A549 (cell line): ENCODE measurements around the gene DIP2C. TPM values are rescaled to one million over a fixed set of nuclear protein-coding genes. Genes with fewer than 3 reads are reported as not detected.

ENCODE experiments used
- ATAC-seq, 2 experiments: fragments of 200-7000 bp in 1 of 2; fragments of >200 bp in 1 of 2; cut with Nextera tagmentation in 1 of 2; cut with Tn5 transposase in 1 of 2; 3 replicates each; pipeline versions ENCODE4 v1.8.0 to v1.9.1; 2018 to 2020; ENCODE audit warnings: mild to moderate bottlenecking in 1 of 2, moderate library complexity in 1 of 2
- CTCF ChIA-PET: fragments of 300-600 bp; sonication (Branson Sonifier 250); formaldehyde crosslinking; extraction: SDS; loops from one replicate; lab custom pipeline; 2021; ENCODE audit warnings: antibody characterized with exemption, inconsistent platforms; lab: Yijun Ruan, JAX
- POLR2A ChIA-PET: fragments of 350-600 bp; formaldehyde crosslinking; extraction: SDS; loops from one replicate; lab custom pipeline; 2021; ENCODE audit warnings: antibody characterized with exemption, inconsistent platforms; lab: Yijun Ruan, JAX
- DNase-seq, 2 experiments: peaks; one replicate each; pipeline versions ENCODE4 v3.0.0 to v3.0.0-alpha.2; 2011 to 2016; ENCODE audit warnings: low read depth in 1 of 2, low spot score in 1 of 2
- FAIRE-seq: peaks from 2 replicates; lab custom pipeline; 2011; peaks lifted over from hg19 to GRCh38; lab: Jason Lieb, UNC
- H3K27ac ChIP-seq, 2 experiments: fragments of >200 bp; sonication (Bioruptor Twin); formaldehyde crosslinking; 3 replicates each; pipeline ENCODE4 v1.5.1; 2016 to 2017
- H3K4me1 ChIP-seq: fragments of >200 bp; sonication (Bioruptor Twin); formaldehyde crosslinking; 3 replicates; pipeline ENCODE4 v1.6.1; 2016
- H3K4me2 ChIP-seq: fragments of >200 bp; sonication (Bioruptor Twin); formaldehyde crosslinking; 3 replicates; pipeline ENCODE4 v1.6.1; 2016
- H3K4me3 ChIP-seq: fragments of >200 bp; sonication (Bioruptor Twin); formaldehyde crosslinking; 3 replicates; pipeline ENCODE4 v1.5.1; 2016
- H3K9me3 ChIP-seq: fragments of >200 bp; sonication (Bioruptor Twin); formaldehyde crosslinking; 3 replicates; pipeline ENCODE4 v1.6.1; 2016
- BCL3 ChIP-seq: fragments of >200 bp; sonication (Bioruptor Twin); formaldehyde crosslinking; IDR thresholded peaks from 3 replicates; pipeline ENCODE4 v1.6.1; 2016
- CHD2 ChIP-seq: fragments of 150-350 bp; IDR thresholded peaks from 2 replicates; pipeline ENCODE4 v1.6.1; 2014; ENCODE audit warnings: low read length; ENCODE audit not compliant: partially characterized antibody
- CTCF ChIP-seq: fragments of >200 bp; sonication (Bioruptor Twin); formaldehyde crosslinking; IDR thresholded peaks from 3 replicates; pipeline ENCODE4 v1.5.1; 2016
- EHMT2 ChIP-seq: fragments of 200-600 bp; sonication (generic); IDR thresholded peaks from 2 replicates; pipeline ENCODE4 v1.6.1; 2016; ENCODE audit warnings: antibody characterized with exemption, low read depth, mild to moderate bottlenecking, moderate library complexity
- FOXS1 ChIP-seq: fragments of 250-450 bp; sonication (Bioruptor Pico); IDR thresholded peaks from 2 replicates; pipeline ENCODE4 v1.5.0; 2020; ENCODE audit warnings: mild to moderate bottlenecking, moderate library complexity
- GATA3 ChIP-seq: IDR thresholded peaks from 2 replicates; pipeline ENCODE4 v1.6.1; 2012; ENCODE audit warnings: borderline replicate concordance
- HDAC2 ChIP-seq: fragments of 200-600 bp; sonication (generic); IDR thresholded peaks from 2 replicates; pipeline ENCODE4 v1.6.1; 2016
- HMGXB4 ChIP-seq: fragments of 250-450 bp; sonication (Bioruptor Pico); IDR thresholded peaks from 2 replicates; pipeline ENCODE4 v1.5.0; 2021; ENCODE audit warnings: mild to moderate bottlenecking, moderate library complexity, borderline replicate concordance
- HOXB13 ChIP-seq: fragments of 250-450 bp; sonication (Bioruptor Pico); IDR thresholded peaks from 2 replicates; pipeline ENCODE4 v1.5.0; 2020; ENCODE audit warnings: low read depth, mild to moderate bottlenecking, moderate library complexity
- JUN ChIP-seq, 2 experiments: fragments of >200 bp; sonication (Bioruptor Twin); formaldehyde crosslinking; IDR thresholded peaks; 2 replicates in 1 of 2; 3 replicates in 1 of 2; pipeline ENCODE4 v1.6.1; 2016 to 2017
- JUNB ChIP-seq: fragments of >200 bp; sonication (Bioruptor Twin); formaldehyde crosslinking; IDR thresholded peaks from 2 replicates; pipeline ENCODE4 v1.6.1; 2016
- MAFK ChIP-seq: fragments of 450-650 bp; IDR thresholded peaks from 2 replicates; pipeline ENCODE4 v1.6.1; 2014; ENCODE audit not compliant: partially characterized antibody
- NFE2L2 ChIP-seq: fragments of 150-350 bp; conservative IDR thresholded peaks from 2 replicates; pipeline ENCODE4 v1.6.1; 2014; ENCODE audit warnings: low read length
- PHF8 ChIP-seq: fragments of 200-600 bp; sonication (generic); IDR thresholded peaks from 2 replicates; pipeline ENCODE4 v1.6.1; 2016; ENCODE audit warnings: low read depth, mild to moderate bottlenecking, antibody characterized with exemption, moderate library complexity, borderline replicate concordance
- RARB ChIP-seq: fragments of 250-450 bp; sonication (Bioruptor Pico); IDR thresholded peaks from 2 replicates; pipeline ENCODE4 v1.8.0; 2021; ENCODE audit warnings: mild to moderate bottlenecking, moderate library complexity
- REST ChIP-seq: fragments of 200-600 bp; sonication (generic); IDR thresholded peaks from 2 replicates; pipeline ENCODE4 v1.6.1; 2016; ENCODE audit warnings: antibody characterized with exemption, mild to moderate bottlenecking, moderate library complexity
- SMC3 ChIP-seq: fragments of >200 bp; sonication (Bioruptor Twin); formaldehyde crosslinking; IDR thresholded peaks from 3 replicates; pipeline ENCODE4 v1.6.1; 2018; ENCODE audit warnings: inconsistent platforms
- SREBF2 ChIP-seq: fragments of 450-650 bp; IDR thresholded peaks from 2 replicates; pipeline ENCODE4 v1.6.1; 2014; ENCODE audit warnings: mild to moderate bottlenecking, moderate library complexity
- TFCP2L1 ChIP-seq: fragments of 250-450 bp; sonication (Bioruptor Pico); IDR thresholded peaks from 2 replicates; pipeline ENCODE4 v1.5.0; 2021; ENCODE audit warnings: mild to moderate bottlenecking
- ZFP36 ChIP-seq: fragments of 450-650 bp; IDR thresholded peaks from 2 replicates; pipeline ENCODE4 v1.6.1; 2014; ENCODE audit warnings: borderline replicate concordance; ENCODE audit not compliant: partially characterized antibody
- ZNF302 ChIP-seq: fragments of 250-450 bp; sonication (Bioruptor Pico); IDR thresholded peaks from 2 replicates; pipeline ENCODE4 v1.9.0; 2021; ENCODE audit warnings: inconsistent platforms, mild to moderate bottlenecking, moderate library complexity
- ZSCAN20 ChIP-seq: fragments of 250-450 bp; sonication (Bioruptor Pico); IDR thresholded peaks from 2 replicates; pipeline ENCODE4 v1.8.0; 2022; ENCODE audit warnings: mild to moderate bottlenecking, moderate library complexity
- WGBS: methylation state at CpG from one replicate; pipeline ENCODE4 v1.1.6; 2017; ENCODE audit errors: missing lambda C conversion rate; 5-methylcytosine and 5-hydroxymethylcytosine counted together
- polyA plus RNA-seq, 4 experiments: library from polyadenylated mRNA; depleted of rRNA in 3 of 4; stranded (reverse); fragments of >200 nt; fragmentation: RNase III in 1 of 4; extraction: RNeasy Plus Mini Kit Qiagen cat#74134 plus additional on column Dnase treatment in 1 of 4; gene quantifications; 2 replicates in 3 of 4; 3 replicates in 1 of 4; pipeline ENCODE4 v1.2.3, GENCODE V29; 2011 to 2017
- TF ChIP-seq, protein P1 (sequence below): fragments of >200 bp; sonication (Bioruptor Twin); formaldehyde crosslinking; IDR thresholded peaks from 2 replicates; pipeline ENCODE4 v1.6.1; 2016
- TF ChIP-seq, protein P2 (sequence below): fragments of 450-650 bp; IDR thresholded peaks from 2 replicates; pipeline ENCODE4 v1.6.1; 2014; ENCODE audit warnings: antibody characterized with exemption

Gene DIP2C
- polyA plus RNA-seq, 2 of the 4 experiments (the other 2 are of a cell fraction): 3.7 to 5.0 TPM

GRCh38 chr10:308101-308500 is 381.4 kb downstream of the DIP2C start:
- WGBS: 97% methylated on average over 11 of the region's 11 CpGs
- TF ChIP-seq ZNF302 (CRISPR knock-in tag) (no peak), NFE2L2 (no peak), HDAC2 (no peak), SMC3 (no peak), ZFP36 (no peak), HMGXB4 (CRISPR knock-in tag) (no peak), REST (no peak)
- TF ChIP-seq, protein P1, sequence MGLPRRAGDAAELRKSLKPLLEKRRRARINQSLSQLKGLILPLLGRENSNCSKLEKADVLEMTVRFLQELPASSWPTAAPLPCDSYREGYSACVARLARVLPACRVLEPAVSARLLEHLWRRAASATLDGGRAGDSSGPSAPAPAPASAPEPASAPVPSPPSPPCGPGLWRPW: no peak

GRCh38 chr10:307659-308058 is 381.8 kb downstream of the DIP2C start:
- no peak for ATAC-seq
- no peak for FAIRE-seq
- ChIA-PET CTCF (no interaction called here), POLR2A (no interaction called here)
- DNase-seq: no peak
- H3K4me3 ChIP-seq: no peak overlapping the region
- no peaks in the 10 kb centered on the region for H3K9me3 ChIP-seq
- no peak overlapping the region for H3K4me2 ChIP-seq
- TF ChIP-seq HOXB13 (CRISPR knock-in tag) (no peak), ZSCAN20 (CRISPR knock-in tag) (no peak), PHF8 (no peak), EHMT2 (no peak), JUN (IDR thresholded peaks at IDR 0.05) (no peak), RARB (CRISPR knock-in tag) (no peak), GATA3 (no peak), FOXS1 (CRISPR knock-in tag) (no peak), BCL3 (no peak), TFCP2L1 (CRISPR knock-in tag) (no peak), ZFP36 (no peak), CHD2 (no peak), SREBF2 (no peak), MAFK (no peak), CTCF (no peak), JUNB (no peak)
- TF ChIP-seq, protein P2, sequence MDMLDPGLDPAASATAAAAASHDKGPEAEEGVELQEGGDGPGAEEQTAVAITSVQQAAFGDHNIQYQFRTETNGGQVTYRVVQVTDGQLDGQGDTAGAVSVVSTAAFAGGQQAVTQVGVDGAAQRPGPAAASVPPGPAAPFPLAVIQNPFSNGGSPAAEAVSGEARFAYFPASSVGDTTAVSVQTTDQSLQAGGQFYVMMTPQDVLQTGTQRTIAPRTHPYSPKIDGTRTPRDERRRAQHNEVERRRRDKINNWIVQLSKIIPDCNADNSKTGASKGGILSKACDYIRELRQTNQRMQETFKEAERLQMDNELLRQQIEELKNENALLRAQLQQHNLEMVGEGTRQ: no peak
- TF ChIP-seq, protein P1: no peak
- no peak overlapping the region for H3K27ac ChIP-seq
- peaks cover 4% of the 10 kb centered on the region; the same call in 1 of the 3 replicates for H3K4me1 ChIP-seq
- WGBS: 91% methylated on average over 9 of the region's 18 CpGs

More at GRCh38 chr10:308101-308500, 381.4 kb downstream of the DIP2C start:
- FAIRE-seq (no peak), ATAC-seq (no peak), DNase-seq (no peak)
- Histone ChIP-seq H3K9me3 (no peaks in the 10 kb centered on the region), H3K4me3 (no peak overlapping the region), H3K27ac (no peak overlapping the region), H3K4me1 (peaks cover 4% of the 10 kb centered on the region; the same call in 1 of the 3 replicates), H3K4me2 (no peak overlapping the region)
- ChIA-PET CTCF (no interaction called here), POLR2A (no interaction called here)
